HEK293T (cell line): Measurements from ENCODE around the gene ASB10.

Experiments
- BHLHE40 ChIP-seq: fragments of 450-650 bp; IDR thresholded peaks from 2 replicates; pipeline ENCODE4 v1.6.1; 2016; ENCODE audit warnings: mild to moderate bottlenecking, moderate library complexity, borderline replicate concordance
- CTBP1 ChIP-seq: fragments of 450-650 bp; IDR thresholded peaks from 2 replicates; pipeline ENCODE4 v1.6.1; 2016; ENCODE audit warnings: borderline replicate concordance
- ELF4 ChIP-seq: fragments of 450-650 bp; IDR thresholded peaks from 2 replicates; pipeline ENCODE4 v1.6.1; 2017; ENCODE audit warnings: antibody characterized with exemption
- FOXK2 ChIP-seq: fragments of 450-650 bp; IDR thresholded peaks from 2 replicates; pipeline ENCODE4 v1.6.1; 2016; ENCODE audit warnings: mild to moderate bottlenecking
- FOXM1 ChIP-seq: fragments of 450-650 bp; IDR thresholded peaks from 2 replicates; pipeline ENCODE4 v1.6.1; 2017; ENCODE audit warnings: mild to moderate bottlenecking, borderline replicate concordance
- HDGF ChIP-seq: fragments of 450-650 bp; IDR thresholded peaks from 2 replicates; pipeline ENCODE4 v1.6.1; 2017; ENCODE audit warnings: antibody characterized with exemption, borderline replicate concordance
- L3MBTL2 ChIP-seq: fragments of 450-650 bp; conservative IDR thresholded peaks from 2 replicates; pipeline ENCODE4 v1.6.1; 2016; ENCODE audit warnings: mild to moderate bottlenecking
- NFRKB ChIP-seq: fragments of 450-650 bp; IDR thresholded peaks from 2 replicates; pipeline ENCODE4 v1.6.1; 2016; ENCODE audit warnings: mild to moderate bottlenecking, moderate library complexity
- SP1 ChIP-seq: fragments of 450-650 bp; IDR thresholded peaks from 2 replicates; pipeline ENCODE4 v1.6.1; 2017
- TARDBP ChIP-seq: fragments of 450-650 bp; IDR thresholded peaks from 2 replicates; pipeline ENCODE4 v1.6.1; 2016
- ZNF384 ChIP-seq: fragments of 450-650 bp; IDR thresholded peaks from 2 replicates; pipeline ENCODE4 v1.6.1; 2016

DNA sequence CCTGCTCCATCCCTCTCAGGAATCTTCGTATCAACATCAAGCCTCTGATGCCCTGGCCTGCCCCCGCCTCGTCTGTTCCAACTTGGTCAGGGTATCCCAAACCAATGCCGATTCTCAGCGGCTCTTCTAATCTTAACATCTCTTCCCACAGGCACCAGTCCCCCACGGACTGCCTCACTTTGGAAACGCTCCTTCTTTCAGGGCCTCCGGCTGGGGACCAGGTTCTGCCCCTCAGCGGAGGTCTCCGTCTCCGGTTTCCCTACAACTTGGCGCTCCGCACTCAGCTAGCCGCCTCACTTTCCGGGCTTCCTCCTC is 39.5 kb upstream of the ASB10 start:
- TF ChIP-seq L3MBTL2 (no peak), ZNF384 (no peak), SP1 (no peak), NFRKB (no peak), BHLHE40 (no peak), ELF4 (no peak), FOXM1 (no peak), TARDBP (no peak), CTBP1 (no peak), HDGF (no peak), FOXK2 (no peak)
